Measurements from ENCODE around the gene RANBP1. TPM values are rescaled to one million over a fixed set of nuclear protein-coding genes. Genes with fewer than 3 reads are reported as not detected.

The RANBP1 gene
- total RNA-seq, 1 experiment from 2014 or later, result 509 TPM

DNA sequence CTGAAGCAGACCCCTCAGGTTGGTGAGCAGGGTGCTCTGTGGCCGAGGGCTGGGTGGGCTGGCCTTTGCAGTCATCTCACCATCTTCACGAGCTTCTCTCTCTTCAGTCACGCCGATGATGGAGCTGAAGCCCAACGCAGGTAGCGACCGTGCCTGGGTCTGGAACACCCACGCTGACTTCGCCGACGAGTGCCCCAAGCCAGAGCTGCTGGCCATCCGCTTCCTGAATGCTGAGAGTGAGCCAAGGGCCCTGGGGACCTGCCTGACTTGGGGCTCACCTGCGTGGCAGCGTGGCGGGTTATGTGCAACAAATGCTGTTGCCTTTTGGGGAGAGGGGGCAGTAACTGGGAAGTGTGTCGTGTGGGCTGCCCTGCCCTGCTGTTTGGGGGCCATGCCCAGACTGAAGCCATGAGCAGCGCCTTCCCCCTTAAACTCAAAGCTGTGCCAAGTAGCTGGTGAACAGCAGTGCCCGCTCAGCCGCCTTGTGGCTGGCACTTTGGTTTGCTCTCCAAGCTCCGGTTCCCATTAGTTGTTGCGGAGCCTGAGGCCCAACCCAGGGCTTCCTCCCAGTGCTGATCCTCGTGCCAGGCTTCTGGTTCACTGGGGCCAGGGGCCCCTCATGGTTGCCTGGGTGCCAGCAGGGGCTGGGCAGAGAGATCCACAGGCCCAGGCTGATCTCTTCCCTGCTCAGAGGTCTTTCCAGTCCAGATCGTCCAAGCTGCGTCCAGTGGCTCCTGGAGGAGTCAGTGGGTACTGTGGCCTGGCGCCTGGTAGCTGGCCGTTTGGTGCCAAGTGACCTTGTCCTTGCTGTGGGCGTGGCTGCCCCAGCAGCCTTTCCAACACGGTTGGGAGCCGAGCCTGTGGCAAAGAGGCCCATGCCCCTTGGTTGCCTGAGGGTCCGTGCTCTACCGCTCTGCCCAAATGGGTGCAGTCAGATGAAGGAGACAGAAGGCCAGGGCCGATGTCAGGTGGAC lies 9.6 kb downstream of the RANBP1 start:
- CTCF ChIA-PET, result no interaction called here
- Histone ChIP-seq H3K36me3 (ENCODE audit: insufficient read depth, low read length, poor library complexity, severe bottlenecking) (peaks cover 71% of the 10 kb centered on the region), H3K4me3 (ENCODE audit: low read depth, low read length, poor library complexity, severe bottlenecking) (no peak overlapping the region), H3K27me3 (replicated peaks; ENCODE audit: insufficient read depth, low read depth, low read length, poor library complexity) (no peaks in the 10 kb centered on the region), H3K4me1 (ENCODE audit: insufficient read depth, low read length, poor library complexity, severe bottlenecking) (peaks cover 1% of the 10 kb centered on the region), H3K9me3 (ENCODE audit: low read depth, low read length, poor library complexity, severe bottlenecking) (no peaks in the 10 kb centered on the region), H3K27ac (ENCODE audit: low read depth, low read length, poor library complexity, severe bottlenecking) (no peak overlapping the region)
- no TSS peak for BruUV-seq (replicated peaks)
- TF ChIP-seq, protein P1, sequence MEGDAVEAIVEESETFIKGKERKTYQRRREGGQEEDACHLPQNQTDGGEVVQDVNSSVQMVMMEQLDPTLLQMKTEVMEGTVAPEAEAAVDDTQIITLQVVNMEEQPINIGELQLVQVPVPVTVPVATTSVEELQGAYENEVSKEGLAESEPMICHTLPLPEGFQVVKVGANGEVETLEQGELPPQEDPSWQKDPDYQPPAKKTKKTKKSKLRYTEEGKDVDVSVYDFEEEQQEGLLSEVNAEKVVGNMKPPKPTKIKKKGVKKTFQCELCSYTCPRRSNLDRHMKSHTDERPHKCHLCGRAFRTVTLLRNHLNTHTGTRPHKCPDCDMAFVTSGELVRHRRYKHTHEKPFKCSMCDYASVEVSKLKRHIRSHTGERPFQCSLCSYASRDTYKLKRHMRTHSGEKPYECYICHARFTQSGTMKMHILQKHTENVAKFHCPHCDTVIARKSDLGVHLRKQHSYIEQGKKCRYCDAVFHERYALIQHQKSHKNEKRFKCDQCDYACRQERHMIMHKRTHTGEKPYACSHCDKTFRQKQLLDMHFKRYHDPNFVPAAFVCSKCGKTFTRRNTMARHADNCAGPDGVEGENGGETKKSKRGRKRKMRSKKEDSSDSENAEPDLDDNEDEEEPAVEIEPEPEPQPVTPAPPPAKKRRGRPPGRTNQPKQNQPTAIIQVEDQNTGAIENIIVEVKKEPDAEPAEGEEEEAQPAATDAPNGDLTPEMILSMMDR (conservative IDR thresholded peaks at IDR 0.05; ENCODE audit: low read depth, low read length), result no peak
- no peak for TF ChIP-seq EZH2 (IDR thresholded peaks at IDR 0.05; ENCODE audit: borderline replicate concordance, low read depth, low read length, poor library complexity, severe bottlenecking)
- DNase-seq (ENCODE audit: low spot score), result no peak
- intact Hi-C loops (cut with micrococcal nuclease; ENCODE audit: unreplicated experiment), result loop anchor here (5.0 kb wide), 1 partner anchor 153 kb away; no protein-coding TSS in a partner anchor
- POLR2A ChIA-PET (ENCODE audit: low non-redundant PET), result no interaction called here

DNA sequence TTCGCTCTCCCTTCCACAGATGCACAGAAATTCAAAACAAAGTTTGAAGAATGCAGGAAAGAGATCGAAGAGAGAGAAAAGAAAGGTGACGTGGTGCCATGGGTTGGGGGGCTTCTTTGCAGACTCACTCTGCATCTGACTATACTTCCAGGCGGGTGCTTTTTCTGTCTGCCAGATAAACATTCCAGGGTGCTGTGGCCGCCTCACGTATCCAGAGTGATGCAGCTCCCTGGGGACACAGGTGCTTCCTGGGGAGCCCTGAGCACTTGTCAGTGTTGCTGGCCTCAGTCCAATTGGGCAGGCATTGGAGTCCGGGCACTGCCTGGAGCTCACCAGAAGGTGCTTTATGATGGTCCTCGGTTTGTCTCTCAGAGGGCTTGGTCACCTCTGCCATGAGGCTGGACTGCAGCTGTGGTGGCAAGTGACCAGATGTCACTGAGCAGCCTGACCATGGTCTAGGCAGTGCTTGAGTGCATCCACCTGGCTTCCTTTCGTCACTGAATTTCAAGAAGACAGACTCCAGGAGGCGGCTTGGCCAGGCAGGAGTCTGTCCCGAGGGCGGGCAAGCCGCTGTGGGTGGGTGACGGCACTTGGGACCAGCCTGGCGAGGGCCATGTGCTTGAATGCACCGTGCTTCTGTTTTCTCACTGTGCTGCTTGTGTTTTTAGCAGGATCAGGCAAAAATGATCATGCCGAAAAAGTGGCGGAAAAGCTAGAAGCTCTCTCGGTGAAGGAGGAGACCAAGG lies 10.6 kb downstream of the RANBP1 start:
- TF ChIP-seq EZH2 (IDR thresholded peaks at IDR 0.05; ENCODE audit: borderline replicate concordance, low read depth, low read length, poor library complexity, severe bottlenecking), result no peak
- TF ChIP-seq, protein P1 (conservative IDR thresholded peaks at IDR 0.05; ENCODE audit: low read depth, low read length), result no peak
- Histone ChIP-seq H3K27me3 (replicated peaks; ENCODE audit: insufficient read depth, low read depth, low read length, poor library complexity) (no peaks in the 10 kb centered on the region), H3K9me3 (ENCODE audit: low read depth, low read length, poor library complexity, severe bottlenecking) (no peaks in the 10 kb centered on the region), H3K4me1 (ENCODE audit: insufficient read depth, low read length, poor library complexity, severe bottlenecking) (peaks cover 5% of the 10 kb centered on the region), H3K4me3 (ENCODE audit: low read depth, low read length, poor library complexity, severe bottlenecking) (no peak overlapping the region), H3K27ac (ENCODE audit: low read depth, low read length, poor library complexity, severe bottlenecking) (no peak overlapping the region), H3K36me3 (ENCODE audit: insufficient read depth, low read length, poor library complexity, severe bottlenecking) (peaks cover 64% of the 10 kb centered on the region)
- POLR2A ChIA-PET (ENCODE audit: low non-redundant PET), result no interaction called here
- CTCF ChIA-PET, result no interaction called here
- intact Hi-C loops (cut with micrococcal nuclease; ENCODE audit: unreplicated experiment), result loop anchor here (5.0 kb wide), 1 partner anchor 154 kb away; no protein-coding TSS in a partner anchor
- BruUV-seq (replicated peaks), result no TSS peak
- DNase-seq (ENCODE audit: low spot score), result no peak

DNA sequence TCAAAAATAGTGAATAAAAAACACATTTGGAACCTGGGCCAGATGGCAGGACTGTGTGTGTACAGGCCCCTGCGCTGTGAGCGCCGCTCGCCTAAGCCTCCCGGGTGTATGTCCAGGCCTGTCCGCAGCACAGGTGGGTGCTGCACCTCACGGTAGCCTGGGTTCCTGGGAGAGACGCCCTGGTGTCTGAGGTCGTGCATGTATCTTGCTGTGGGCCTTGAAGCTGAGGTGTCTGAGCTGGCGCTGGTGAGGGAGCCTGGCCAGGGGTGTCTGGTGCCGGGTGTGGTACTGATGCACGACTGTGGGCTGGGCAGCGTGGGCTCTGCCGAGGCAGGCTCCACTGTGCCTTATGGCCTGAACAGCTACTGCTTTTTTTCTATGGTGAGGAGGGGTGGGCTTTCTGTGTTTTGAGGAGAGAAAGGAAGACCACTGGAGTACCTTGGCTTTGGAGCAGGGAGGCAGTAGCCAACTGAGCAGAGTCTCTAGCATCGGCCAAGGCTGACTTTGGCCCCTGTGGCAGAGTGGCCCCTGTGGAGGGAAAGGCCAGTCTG lies 11.5 kb downstream of the RANBP1 start:
- H3K27me3 ChIP-seq (replicated peaks; ENCODE audit: insufficient read depth, low read depth, low read length, poor library complexity), result no peaks in the 10 kb centered on the region
- H3K27ac ChIP-seq (ENCODE audit: low read depth, low read length, poor library complexity, severe bottlenecking), result no peak overlapping the region
- ChIA-PET POLR2A (ENCODE audit: low non-redundant PET) (no interaction called here), CTCF (no interaction called here)
- intact Hi-C loops (cut with micrococcal nuclease; ENCODE audit: unreplicated experiment), result loop anchor here (5.0 kb wide), 1 partner anchor 155 kb away; no protein-coding TSS in a partner anchor
- TF ChIP-seq, protein P1 (conservative IDR thresholded peaks at IDR 0.05; ENCODE audit: low read depth, low read length), result no peak
- no peak for TF ChIP-seq EZH2 (IDR thresholded peaks at IDR 0.05; ENCODE audit: borderline replicate concordance, low read depth, low read length, poor library complexity, severe bottlenecking)
- no peak overlapping the region for H3K4me3 ChIP-seq (ENCODE audit: low read depth, low read length, poor library complexity, severe bottlenecking)
- peaks cover 55% of the 10 kb centered on the region for H3K36me3 ChIP-seq (ENCODE audit: insufficient read depth, low read length, poor library complexity, severe bottlenecking)
- DNase-seq (ENCODE audit: low spot score), result no peak
- H3K9me3 ChIP-seq (ENCODE audit: low read depth, low read length, poor library complexity, severe bottlenecking), result no peaks in the 10 kb centered on the region
- peaks cover 5% of the 10 kb centered on the region for H3K4me1 ChIP-seq (ENCODE audit: insufficient read depth, low read length, poor library complexity, severe bottlenecking)
- BruUV-seq (replicated peaks), result no TSS peak

Measured in A673 (cell line).